Liver (tissue), 9 donors: ENCODE measurements around the gene IL1RAP. TPM values are rescaled to one million over a fixed set of nuclear protein-coding genes. Genes with fewer than 3 reads are reported as not detected.

Source experiments
- DNase-seq: peaks from one replicate; pipeline ENCODE4 v3.0.0-alpha.2; 2017; ENCODE audit warnings: low spot score
- H3K27ac ChIP-seq, 2 donors: one replicate each; pipeline ENCODE4 v1.7.0; 2013; ENCODE audit warnings: inconsistent platforms in 2 of 2, low read length in 2 of 2, control low read depth in 1 of 2, low read depth in 1 of 2, mild to moderate bottlenecking in 1 of 2
- H3K27me3 ChIP-seq, 4 donors: one replicate each; pipeline versions ENCODE4 v1.6.1 to v1.7.0; 2013; ENCODE audit warnings: low read length in 3 of 4, inconsistent platforms in 1 of 4, mild to moderate bottlenecking in 1 of 4, moderate library complexity in 1 of 4; ENCODE audit not compliant: control insufficient read depth in 4 of 4, insufficient read depth in 4 of 4
- H3K36me3 ChIP-seq, 4 donors: one replicate each; pipeline versions ENCODE4 v1.6.1 to v1.7.0; 2013; ENCODE audit warnings: low read length in 3 of 4, mild to moderate bottlenecking in 3 of 4, low read depth in 1 of 4, moderate library complexity in 1 of 4; ENCODE audit not compliant: control insufficient read depth in 4 of 4, insufficient read depth in 3 of 4
- H3K4me1 ChIP-seq, 4 donors: one replicate each; pipeline versions ENCODE4 v1.6.1 to v1.7.0; 2013; ENCODE audit warnings: low read length in 3 of 4, mild to moderate bottlenecking in 3 of 4, moderate library complexity in 1 of 4; ENCODE audit not compliant: control insufficient read depth in 4 of 4, insufficient read depth in 4 of 4
- H3K4me3 ChIP-seq, 3 donors: one replicate each; pipeline versions ENCODE4 v1.6.1 to v1.7.0; 2013; ENCODE audit warnings: low read length in 3 of 3, control low read depth in 1 of 3, low read depth in 1 of 3, mild to moderate bottlenecking in 1 of 3
- H3K9ac ChIP-seq, 2 donors: one replicate each; pipeline ENCODE4 v1.7.0; 2013; ENCODE audit warnings: low read length in 2 of 2, mild to moderate bottlenecking in 2 of 2, moderate library complexity in 2 of 2, control low read depth in 1 of 2, low read depth in 1 of 2
- H3K9me3 ChIP-seq, 4 donors: one replicate each; pipeline versions ENCODE4 v1.6.1 to v1.7.0; 2013; ENCODE audit warnings: low read length in 3 of 4; ENCODE audit not compliant: control insufficient read depth in 4 of 4
- ATF3 ChIP-seq: IDR thresholded peaks from 2 replicates; pipeline ENCODE4 v1.6.1; 2016; ENCODE audit warnings: antibody characterized with exemption
- CTCF ChIP-seq: fragments of 150-350 bp; IDR thresholded peaks from 2 replicates; pipeline ENCODE4 v1.5.1; 2017; ENCODE audit warnings: improper control_type of control experiment, low read depth, low read length; ENCODE audit not compliant: missing input control
- EGR1 ChIP-seq, 2 donors: IDR thresholded peaks; 2 replicates each; pipeline ENCODE4 v1.6.1; 2016 to 2018; ENCODE audit warnings: antibody characterized with exemption in 2 of 2, low read depth in 2 of 2
- FOXA1 ChIP-seq: IDR thresholded peaks from 2 replicates; pipeline ENCODE4 v1.6.1; 2016; ENCODE audit warnings: antibody characterized with exemption
- FOXA2 ChIP-seq: IDR thresholded peaks from 2 replicates; pipeline ENCODE4 v1.6.1; 2016; ENCODE audit warnings: antibody characterized with exemption
- GABPA ChIP-seq, 2 donors: IDR thresholded peaks in 1 of 2; conservative IDR thresholded peaks in 1 of 2; 2 replicates each; pipeline ENCODE4 v1.6.1; 2016; ENCODE audit warnings: antibody characterized with exemption in 2 of 2, mild to moderate bottlenecking in 1 of 2, moderate library complexity in 1 of 2
- HNF4A ChIP-seq, 2 donors: conservative IDR thresholded peaks; 2 replicates each; pipeline ENCODE4 v1.6.1; 2016; ENCODE audit warnings: antibody characterized with exemption in 2 of 2, mild to moderate bottlenecking in 2 of 2
- HNF4G ChIP-seq: IDR thresholded peaks from 2 replicates; pipeline ENCODE4 v1.6.1; 2016; ENCODE audit warnings: antibody characterized with exemption
- JUND ChIP-seq, 2 donors: IDR thresholded peaks; 2 replicates each; pipeline ENCODE4 v1.6.1; 2016; ENCODE audit warnings: antibody characterized with exemption in 2 of 2
- NR2F2 ChIP-seq: IDR thresholded peaks from 2 replicates; pipeline ENCODE4 v1.6.1; 2016; ENCODE audit warnings: antibody characterized with exemption
- RAD21 ChIP-seq, 2 donors: IDR thresholded peaks; 2 replicates each; pipeline ENCODE4 v1.6.1; 2016; ENCODE audit warnings: antibody characterized with exemption in 2 of 2, mild to moderate bottlenecking in 2 of 2
- REST ChIP-seq: IDR thresholded peaks from 2 replicates; pipeline ENCODE4 v1.6.1; 2016; ENCODE audit warnings: antibody characterized with exemption, mild to moderate bottlenecking
- RXRA ChIP-seq, 2 donors: IDR thresholded peaks; 2 replicates each; pipeline ENCODE4 v1.6.1; 2017 to 2018; ENCODE audit warnings: antibody characterized with exemption in 2 of 2, mild to moderate bottlenecking in 1 of 2
- SP1 ChIP-seq: IDR thresholded peaks from 2 replicates; pipeline ENCODE4 v1.6.1; 2018; ENCODE audit warnings: antibody characterized with exemption, mild to moderate bottlenecking
- TAF1 ChIP-seq: conservative IDR thresholded peaks from 2 replicates; pipeline ENCODE4 v1.6.1; 2016; ENCODE audit warnings: antibody characterized with exemption, mild to moderate bottlenecking
- YY1 ChIP-seq: IDR thresholded peaks from 2 replicates; pipeline ENCODE4 v1.6.1; 2016; ENCODE audit warnings: antibody characterized with exemption, mild to moderate bottlenecking
- ZBTB33 ChIP-seq: IDR thresholded peaks from 2 replicates; pipeline ENCODE4 v1.6.1; 2016; ENCODE audit warnings: antibody characterized with exemption
- WGBS: extraction: QIAGEN DNeasy Blood & Tissue Kit; methylation state at CpG from one replicate; pipeline ENCODE4 v1.1.7; 2013; 5-methylcytosine and 5-hydroxymethylcytosine counted together
- polyA plus RNA-seq, 2 donors: library from polyadenylated mRNA; stranded (reverse) in 1 of 2; unstranded in 1 of 2; fragments of 200-250 nt in 1 of 2; fragments of >200 nt in 1 of 2; fragmentation: Nextera tagmentation in 1 of 2; extraction: Ambion mirVana in 1 of 2; gene quantifications; one replicate each; pipeline versions ENCODE4 v1.2.1 to v1.2.3, GENCODE V29; 2013 to 2015
- total RNA-seq, 2 donors: library from RNA; depleted of rRNA; stranded (reverse); fragments of >200 nt; gene quantifications; one replicate each; pipeline ENCODE4 v1.2.3, GENCODE V29; 2014
- TF ChIP-seq, protein P1 (sequence below): IDR thresholded peaks from 2 replicates; pipeline ENCODE4 v1.6.1; 2016; ENCODE audit warnings: antibody characterized with exemption
- donor health status: healthy.
- donor health status: healthy.
- donor health status: healthy.
- donor health status: healthy.
- donor health status: healthy.

The IL1RAP gene
- total and polyA plus RNA-seq, 4 donors, result 53.7 to 230 (median 71.6) TPM

DNA sequence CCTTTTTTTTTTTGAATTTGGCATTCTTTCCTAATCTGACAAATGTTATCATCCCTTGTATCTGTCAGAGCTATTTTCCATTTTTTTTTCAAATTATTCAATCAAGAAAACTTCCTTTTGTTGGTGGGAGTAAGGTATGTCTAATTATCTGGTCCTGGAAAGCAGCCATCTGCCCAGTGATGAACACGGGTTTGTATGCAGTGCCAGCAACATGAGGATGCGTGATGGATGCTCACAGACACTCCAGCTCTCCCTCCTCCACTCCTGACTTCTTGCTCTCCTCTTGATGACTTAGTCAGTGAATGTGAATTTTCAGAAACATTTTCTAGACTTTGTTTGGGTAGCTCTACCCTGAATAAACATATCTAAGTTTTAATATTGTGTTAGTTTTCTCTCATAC, 79.2 kb downstream of the IL1RAP start:
- peaks cover 0 to 6% (median 0%) of the 10 kb centered on the region in 4 donors for H3K36me3 ChIP-seq
- no peak for DNase-seq
- no peaks in the 10 kb centered on the region for H3K9me3 ChIP-seq
- H3K4me3 ChIP-seq, result no peak overlapping the region
- H3K27me3 ChIP-seq, result no peaks in the 10 kb centered on the region
- H3K9ac ChIP-seq, result peak overlapping the region in 1 of 2 donors; percentile 17
- no peak for TF ChIP-seq EGR1 (IDR thresholded peaks at IDR 0.05; ENCODE audit: low read depth in 2 of 2)
- no peak for TF ChIP-seq SP1
- no peak for TF ChIP-seq HNF4G
- no peak for TF ChIP-seq CTCF
- no peak for TF ChIP-seq HNF4A (conservative IDR thresholded peaks at IDR 0.05)
- TF ChIP-seq, protein P1, sequence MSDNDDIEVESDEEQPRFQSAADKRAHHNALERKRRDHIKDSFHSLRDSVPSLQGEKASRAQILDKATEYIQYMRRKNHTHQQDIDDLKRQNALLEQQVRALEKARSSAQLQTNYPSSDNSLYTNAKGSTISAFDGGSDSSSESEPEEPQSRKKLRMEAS, result no peak
- TF ChIP-seq GABPA (IDR thresholded peaks at IDR 0.05 in 1 of 2, conservative IDR thresholded peaks at IDR 0.05 in 1 of 2), result no peak
- no peak for TF ChIP-seq REST
- TF ChIP-seq RXRA (IDR thresholded peaks at IDR 0.05), result no peak
- no peak for TF ChIP-seq TAF1
- no peak for TF ChIP-seq YY1
- TF ChIP-seq FOXA2, result no peak
- no peak for TF ChIP-seq RAD21 (IDR thresholded peaks at IDR 0.05)
- TF ChIP-seq NR2F2, result no peak
- TF ChIP-seq FOXA1, result no peak
- TF ChIP-seq ATF3, result no peak
- TF ChIP-seq JUND (IDR thresholded peaks at IDR 0.05), result no peak
- peaks cover 4 to 47% (median 17%) of the 10 kb centered on the region in 4 donors for H3K4me1 ChIP-seq
- 71% methylated on average over 2 of the region's 2 CpGs for WGBS
- peak overlapping the region; percentile 20 to 78 for H3K27ac ChIP-seq

- no peak overlapping the region for H3K4me3 ChIP-seq
- DNase-seq, result no peak
- H3K9me3 ChIP-seq, result no peaks in the 10 kb centered on the region
- no peak overlapping the region for H3K9ac ChIP-seq
- no peaks in the 10 kb centered on the region for H3K27me3 ChIP-seq
- H3K27ac ChIP-seq, result no peak overlapping the region
- WGBS, result 92% methylated on average over 4 of the region's 4 CpGs
- H3K36me3 ChIP-seq, result peaks cover 0 to 3% (median 0%) of the 10 kb centered on the region in 4 donors
- H3K4me1 ChIP-seq, result peaks cover 4 to 47% (median 17%) of the 10 kb centered on the region in 4 donors
- TF ChIP-seq GABPA (IDR thresholded peaks at IDR 0.05 in 1 of 2, conservative IDR thresholded peaks at IDR 0.05 in 1 of 2) (no peak), EGR1 (IDR thresholded peaks at IDR 0.05; ENCODE audit: low read depth in 2 of 2) (no peak), JUND (IDR thresholded peaks at IDR 0.05) (no peak), HNF4G (no peak), ZBTB33 (no peak), RXRA (IDR thresholded peaks at IDR 0.05) (no peak), ATF3 (no peak), CTCF (no peak), TAF1 (no peak), YY1 (no peak), SP1 (no peak), NR2F2 (no peak), HNF4A (conservative IDR thresholded peaks at IDR 0.05) (no peak), RAD21 (IDR thresholded peaks at IDR 0.05) (no peak)
- TF ChIP-seq, protein P1, result no peak
These were observed 80.3 kb downstream of the IL1RAP start for GRCh38 chr3:190594171-190594570.
